GM19452 (cell line): ENCODE data around the gene BEND5.
A peak's percentile ranks its signal among the peaks of the same experiment; 100 is the strongest.

ENCODE experiments used
- ATAC-seq: cut with Tn5 transposase; IDR thresholded peaks from one replicate; pipeline ENCODE4 v1.9.1; 2021; ENCODE audit not compliant: unreplicated experiment

The BEND5 gene

DNA sequence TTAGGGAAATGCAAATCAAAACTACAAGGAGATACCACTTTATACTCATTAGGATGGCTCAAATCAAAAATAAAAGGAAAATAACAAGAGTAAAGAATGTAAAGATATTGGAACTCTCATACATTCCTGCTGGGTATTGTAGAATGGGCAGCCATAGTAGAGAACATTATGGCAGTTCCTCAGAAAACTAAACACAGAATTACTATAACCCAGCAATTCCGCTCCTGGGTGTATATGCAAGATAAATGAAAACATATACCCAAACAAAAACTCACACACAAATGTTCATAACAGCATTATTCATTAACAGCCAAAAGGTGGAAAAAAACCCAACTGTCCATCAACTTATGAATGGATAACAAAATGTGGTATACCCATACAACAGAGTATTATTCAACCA lies 11.4 kb downstream of the BEND5 start:
- ATAC-seq = no peak

GRCh38 chr1:48761986-48762385 lies 14.7 kb downstream of the BEND5 start:
- ATAC-seq = no peak

- no peak for ATAC-seq
Measured at GRCh38 chr1:48761411-48761810, 15.3 kb downstream of the BEND5 start.

DNA sequence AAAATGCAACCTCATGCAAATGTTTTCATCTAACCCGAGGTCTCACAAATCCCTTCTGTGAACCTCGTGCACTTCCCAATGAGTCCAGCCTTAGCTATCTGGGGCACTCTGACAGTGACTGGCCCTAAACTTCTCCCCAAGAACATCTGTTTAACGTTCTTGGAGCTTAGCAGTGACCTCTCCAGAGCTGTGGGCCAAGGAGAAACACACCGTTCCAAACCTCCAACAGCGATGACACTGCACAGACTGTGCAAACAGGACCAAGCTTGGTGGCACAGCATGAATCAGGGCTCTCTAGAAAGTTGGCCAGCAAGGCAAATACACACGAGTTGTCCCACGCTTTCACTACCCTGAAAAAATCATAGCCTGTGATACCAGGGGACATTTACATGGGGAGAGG lies 15.8 kb downstream of the BEND5 start:
- ATAC-seq = no peak

DNA sequence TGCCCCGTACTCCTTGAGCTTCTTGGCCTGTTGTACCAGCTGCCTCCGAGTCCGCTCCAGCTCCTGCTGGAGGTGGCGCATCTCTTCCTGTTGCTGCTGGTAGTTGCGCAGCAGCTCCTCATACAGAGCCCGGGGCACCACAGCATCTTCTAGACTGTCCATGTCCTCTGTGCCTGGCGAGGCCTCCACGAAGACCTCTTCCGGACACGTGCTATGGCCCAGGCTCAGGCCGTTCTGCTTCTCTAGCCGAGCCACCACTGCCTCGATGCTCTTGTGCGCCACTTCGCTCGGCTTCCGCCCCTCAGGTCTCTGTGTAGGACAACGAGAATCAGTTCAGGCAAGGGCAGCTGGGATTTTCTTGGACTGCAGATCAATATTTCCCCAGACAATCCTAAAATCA lies 17.7 kb downstream of the BEND5 start:
- no peak for ATAC-seq

- no peak for ATAC-seq
Measured at GRCh38 chr1:48757363-48757762, 19.3 kb downstream of the BEND5 start.

DNA sequence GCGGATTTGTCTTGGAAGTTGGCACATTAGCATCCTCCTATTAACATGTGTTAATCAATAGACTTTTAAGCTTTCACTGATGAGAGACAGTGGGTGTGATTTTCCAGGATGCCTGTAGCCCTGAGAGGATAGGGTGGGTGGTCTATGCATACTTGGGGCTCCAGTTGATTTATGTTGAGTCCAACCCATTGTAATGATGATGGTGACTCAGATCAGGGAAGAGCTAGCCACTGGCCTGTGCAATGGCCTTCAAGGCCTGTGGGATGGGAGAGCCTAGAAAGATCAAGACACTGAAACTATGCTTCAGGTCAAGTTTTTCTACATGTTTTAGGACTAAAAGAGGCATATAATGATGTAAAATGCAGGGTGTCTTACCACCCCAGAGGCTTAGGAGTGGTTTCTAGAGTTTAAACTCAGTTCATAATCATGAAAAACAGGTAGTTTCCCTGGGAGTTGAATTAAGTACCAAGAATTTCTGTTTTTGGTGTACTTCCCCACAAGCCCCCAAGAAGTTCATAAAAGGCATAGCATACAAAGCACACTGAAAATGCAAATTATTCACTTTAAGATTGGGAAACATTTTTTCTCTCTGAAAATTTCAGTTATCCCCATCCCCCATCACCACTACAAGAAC lies 19.9 kb downstream of the BEND5 start:
- ATAC-seq = peak; percentile 46

DNA sequence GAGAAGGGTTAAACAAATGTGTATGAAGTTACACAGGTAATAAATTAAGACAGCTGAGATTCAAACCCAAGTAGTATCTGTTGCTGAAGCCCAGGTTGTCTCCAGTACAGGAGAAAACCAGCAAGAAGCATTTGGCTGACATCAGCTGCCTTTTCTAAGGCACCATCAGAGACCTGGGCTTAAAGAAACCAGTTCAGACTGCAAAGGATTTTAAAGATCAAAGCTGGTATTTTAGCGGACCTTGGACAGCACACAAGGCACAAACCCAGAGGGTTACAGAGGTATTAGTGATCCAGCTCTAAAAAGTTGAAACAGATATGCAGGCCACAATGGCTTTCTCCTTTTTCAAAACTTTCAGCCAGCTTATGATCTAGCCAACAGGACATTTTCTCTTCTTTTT lies 23.4 kb downstream of the BEND5 start:
- no peak for ATAC-seq

DNA sequence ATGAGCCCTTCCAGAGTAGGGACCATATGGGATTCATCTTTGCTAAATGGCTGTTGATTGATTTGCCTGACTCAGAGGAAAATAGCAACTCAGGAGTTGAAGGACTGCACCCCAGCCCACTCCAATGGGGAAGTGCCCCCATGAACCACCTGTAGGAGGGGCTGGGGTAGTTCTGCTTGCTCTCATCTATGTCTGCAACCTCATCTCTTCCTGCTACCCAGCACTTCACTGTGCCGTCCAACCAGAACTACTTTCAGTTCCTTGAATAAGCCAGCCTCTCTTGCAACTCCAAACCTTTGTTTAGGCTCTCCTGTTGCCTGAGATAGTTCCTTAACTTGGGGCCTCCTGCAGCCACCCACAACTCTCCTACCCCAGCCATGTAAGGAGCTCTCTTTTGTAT lies 26.6 kb downstream of the BEND5 start:
- ATAC-seq = peak; percentile 95

DNA sequence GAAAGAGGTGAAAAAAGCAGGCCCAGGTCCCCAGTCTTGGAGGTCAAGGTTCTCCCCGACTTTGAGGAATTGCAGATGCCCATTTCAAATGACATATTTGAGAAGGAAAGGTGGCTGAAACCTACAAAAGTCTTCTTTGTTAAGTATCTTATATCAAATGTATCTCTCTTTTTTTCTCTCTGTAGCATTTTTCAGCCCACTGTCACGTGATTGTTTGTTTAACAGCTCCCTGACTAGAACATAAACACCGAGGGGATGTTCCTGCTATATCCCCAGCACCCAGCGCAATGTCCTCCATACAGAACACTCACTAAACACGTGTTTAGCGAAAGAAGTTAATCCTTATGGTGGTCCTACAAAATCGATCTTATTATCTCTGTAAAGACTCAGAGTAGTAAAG lies 27.6 kb downstream of the BEND5 start:
- ATAC-seq = no peak

GRCh38 chr1:48746906-48747305 lies 29.8 kb downstream of the BEND5 start:
- ATAC-seq = no peak

- ATAC-seq = no peak
Measured at GRCh38 chr1:48744032-48744431, 32.7 kb downstream of the BEND5 start.

DNA sequence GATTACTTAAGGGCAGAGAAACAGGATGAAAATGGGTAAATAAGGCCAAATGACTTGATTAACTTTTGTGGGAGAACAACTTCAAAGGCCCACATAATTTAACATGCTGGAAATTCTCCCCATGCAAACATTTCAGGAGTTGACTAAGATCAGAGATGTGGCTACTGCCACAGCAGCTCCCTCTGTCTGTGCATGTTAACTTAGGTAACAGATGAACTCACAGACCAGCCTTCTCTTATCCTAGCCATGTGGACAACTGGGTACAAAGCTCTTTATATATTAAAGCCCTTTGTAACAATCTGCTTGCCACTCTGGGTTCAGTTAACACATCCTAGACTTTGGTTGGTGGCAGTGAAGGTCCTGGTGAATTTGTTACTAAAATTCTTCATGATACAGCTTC lies 33.2 kb downstream of the BEND5 start:
- ATAC-seq = no peak

GRCh38 chr1:48741380-48741779 lies 35.3 kb downstream of the BEND5 start:
- no peak for ATAC-seq

DNA sequence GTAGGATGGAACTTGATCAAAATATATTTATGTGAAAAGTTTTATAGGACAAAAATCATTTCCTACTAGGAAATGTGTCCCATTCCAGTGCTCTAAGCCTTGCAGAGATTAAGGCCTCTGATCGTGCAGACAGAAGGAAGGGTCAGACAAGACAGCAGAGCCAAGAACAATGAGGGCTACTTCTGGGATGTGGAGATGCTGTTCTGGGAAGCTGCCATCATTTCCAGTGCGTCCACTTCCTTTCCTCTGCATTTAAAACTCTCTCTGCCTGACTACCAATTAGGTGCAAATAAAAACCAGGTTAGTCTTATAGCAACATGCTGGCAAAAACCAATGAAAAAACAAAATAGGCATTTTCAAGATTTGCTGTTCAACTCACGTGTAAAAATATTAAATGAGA lies 36.1 kb downstream of the BEND5 start:
- ATAC-seq = no peak

DNA sequence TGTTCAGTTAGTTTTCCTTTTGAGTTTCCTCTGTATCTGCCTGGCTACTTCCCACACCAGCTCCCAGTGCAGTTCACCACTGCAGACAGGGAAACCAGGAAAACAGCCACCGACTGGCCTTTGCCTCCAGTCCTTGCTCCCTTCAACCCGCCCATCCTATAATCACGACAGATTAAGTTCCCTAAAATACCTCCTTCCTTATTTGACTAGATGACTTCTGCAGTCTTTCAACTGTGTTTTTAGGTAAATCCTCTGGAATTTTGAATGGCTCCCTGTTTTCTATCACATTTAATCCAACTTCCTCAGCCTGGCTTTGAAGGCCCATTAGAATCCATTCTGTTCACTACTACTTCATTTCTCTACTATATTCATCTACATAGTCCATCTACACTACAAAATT lies 37.6 kb downstream of the BEND5 start:
- no peak for ATAC-seq

DNA sequence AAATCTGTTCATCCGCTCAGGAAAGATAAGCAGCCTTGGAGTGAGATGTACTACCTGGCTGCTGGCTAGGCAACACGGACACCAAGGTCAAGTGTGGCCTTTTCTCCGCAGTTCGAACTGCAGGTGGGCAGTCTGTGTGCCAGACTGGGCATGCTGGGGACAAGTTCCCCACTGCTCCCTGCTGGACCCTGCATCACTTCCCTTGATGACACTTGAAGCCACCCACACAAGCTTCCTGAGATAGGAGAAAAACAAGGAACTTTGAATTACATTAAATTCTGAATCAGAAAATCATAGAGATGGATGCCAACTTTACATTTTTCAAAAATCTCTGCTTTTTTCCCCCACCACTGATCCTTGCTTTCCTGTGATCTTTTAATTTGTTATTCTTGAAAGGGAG lies 38.3 kb downstream of the BEND5 start:
- no peak for ATAC-seq

DNA sequence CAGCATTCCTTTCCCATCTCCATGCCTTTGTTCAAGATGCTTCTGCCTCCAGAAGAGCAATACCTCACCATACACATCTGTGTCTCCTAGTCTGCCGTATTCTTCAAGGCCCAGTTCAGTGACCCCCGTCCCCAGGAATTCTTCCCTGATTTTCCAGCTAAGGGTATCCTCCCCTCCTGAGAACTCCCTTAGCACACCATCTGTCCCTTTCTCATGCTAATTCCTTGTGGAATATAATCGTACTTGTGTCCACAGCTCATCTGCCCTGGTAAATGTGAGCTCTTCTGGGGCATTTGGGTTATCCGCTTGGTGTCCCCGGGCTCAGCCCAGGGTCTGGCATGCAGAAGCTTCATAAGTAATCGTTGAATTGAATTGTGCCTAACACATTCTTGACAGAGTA lies 40.9 kb downstream of the BEND5 start:
- ATAC-seq = no peak

DNA sequence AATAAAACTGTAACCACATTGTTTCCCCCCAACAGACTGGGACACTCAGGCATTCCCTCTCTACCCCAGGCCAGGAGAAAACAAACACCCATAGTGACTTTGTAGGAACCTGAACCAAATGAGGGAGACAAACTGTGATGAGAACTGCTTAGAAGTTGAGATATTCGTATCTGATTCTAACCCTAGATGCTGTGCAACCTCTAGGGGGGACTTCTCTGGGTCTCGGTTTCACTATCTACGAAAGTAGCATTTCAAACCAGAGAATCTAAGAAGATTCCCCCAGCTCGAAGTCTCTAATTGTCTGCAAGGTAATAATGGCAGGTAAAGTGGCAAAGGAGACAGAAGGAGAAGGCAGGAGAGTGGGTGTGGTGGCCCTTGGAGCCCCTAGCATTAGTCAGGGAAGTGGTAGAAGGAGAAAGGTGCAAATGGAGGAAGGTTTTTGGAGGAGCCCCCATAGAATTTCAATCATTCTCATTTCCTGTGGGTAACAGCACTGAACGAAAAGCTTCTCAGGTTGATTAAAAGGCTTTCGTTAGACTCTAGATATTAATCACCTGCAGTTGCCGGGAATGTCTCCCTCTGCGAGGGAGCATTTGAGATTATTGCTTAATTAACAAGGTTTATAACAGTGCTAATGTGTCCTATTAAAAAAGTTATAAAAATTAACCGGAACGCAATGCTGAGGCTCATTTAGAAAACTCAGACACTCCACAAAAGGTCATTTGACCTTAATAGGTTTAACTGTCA lies 46.4 kb downstream of the BEND5 start:
- peak; percentile 77 for ATAC-seq

GRCh38 chr1:48728584-48728983 lies 48.1 kb downstream of the BEND5 start:
- no peak for ATAC-seq

DNA sequence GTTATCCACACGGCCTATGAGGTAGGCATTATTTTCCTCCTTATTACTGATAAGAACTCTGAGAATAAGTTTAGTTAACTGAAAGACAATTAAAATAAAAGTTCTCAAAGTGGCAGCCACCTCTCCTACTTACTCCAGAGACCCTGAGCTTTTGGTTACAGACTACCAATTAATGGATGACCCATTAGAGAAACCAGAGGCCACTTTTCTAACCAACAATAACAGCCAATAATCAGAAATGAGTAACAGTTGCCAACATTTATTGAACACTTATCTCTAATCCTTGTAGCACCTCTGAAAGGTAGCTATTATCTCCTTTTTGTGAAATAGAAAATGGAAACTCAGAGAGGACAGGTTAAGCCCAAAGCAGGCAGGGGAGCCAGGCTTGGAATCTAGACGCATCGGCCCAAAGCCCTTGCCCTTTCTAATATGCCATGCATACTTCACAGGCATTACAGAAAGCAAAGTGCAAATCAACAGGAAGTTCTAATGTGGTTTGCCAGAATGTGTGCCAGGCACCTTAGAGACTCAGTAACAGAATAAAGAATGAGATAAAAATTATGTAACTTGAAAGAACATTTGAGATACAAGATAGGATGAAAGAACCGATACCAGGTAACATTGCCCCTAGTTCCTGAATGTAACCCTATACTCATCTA lies 50.0 kb downstream of the BEND5 start:
- peak; percentile 49 for ATAC-seq

GRCh38 chr1:48726139-48726538 lies 50.6 kb downstream of the BEND5 start:
- no peak for ATAC-seq
